Erythroblast (primary cell): ENCODE measurements around the gene DHX38.

Source experiments
- DNase-seq, 2 experiments: peaks; one replicate each; lab custom pipeline; 2025; lab: John Stamatoyannopoulos, UW
- GATA1 ChIP-seq: IDR thresholded peaks from 2 replicates; pipeline ENCODE4 v1.6.1; 2011; ENCODE audit warnings: low read depth, mild to moderate bottlenecking, control low read depth, low read length, moderate library complexity
- POLR2A ChIP-seq: IDR thresholded peaks from 2 replicates; pipeline ENCODE4 v1.6.1; 2011; ENCODE audit warnings: mild to moderate bottlenecking, low read length

The DHX38 gene

DNA sequence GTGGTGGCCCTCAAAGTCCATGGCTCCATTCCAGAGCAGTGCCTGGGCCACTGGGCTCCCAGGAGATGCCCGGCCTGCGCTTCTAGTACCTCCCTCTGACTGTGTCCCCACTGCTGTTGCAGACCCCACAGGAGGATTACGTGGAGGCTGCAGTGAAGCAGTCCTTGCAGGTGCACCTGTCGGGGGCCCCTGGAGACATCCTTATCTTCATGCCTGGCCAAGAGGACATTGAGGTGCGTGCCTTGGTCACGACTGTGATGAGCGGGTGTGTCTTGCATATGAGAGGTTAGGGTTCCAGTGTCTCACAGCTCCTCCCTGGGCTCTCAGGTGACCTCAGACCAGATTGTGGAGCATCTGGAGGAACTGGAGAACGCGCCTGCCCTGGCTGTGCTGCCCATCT, 11.3 kb downstream of the DHX38 start:
- DNase-seq = no peak
- TF ChIP-seq POLR2A = no peak
- no peak for TF ChIP-seq GATA1

DNA sequence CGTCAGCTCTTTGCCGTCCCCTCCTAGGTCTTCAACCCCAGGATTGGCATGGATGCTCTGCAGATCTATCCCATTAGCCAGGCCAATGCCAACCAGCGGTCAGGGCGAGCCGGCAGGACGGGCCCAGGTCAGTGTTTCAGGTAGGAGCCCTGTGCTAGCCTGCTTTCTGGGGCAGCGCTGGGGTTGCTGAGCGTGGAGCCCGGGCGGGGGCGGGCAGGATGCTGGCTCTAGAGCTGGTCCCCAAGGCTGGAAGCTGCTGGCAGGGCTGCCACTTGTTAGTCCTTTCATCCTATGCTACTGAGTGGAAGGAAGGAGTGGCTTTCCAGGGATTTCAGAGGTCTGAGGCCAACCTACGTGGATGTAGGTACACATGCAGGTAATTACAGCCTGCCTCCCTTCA, 12.3 kb downstream of the DHX38 start:
- no peak for DNase-seq
- TF ChIP-seq GATA1 (no peak), POLR2A (no peak)

GRCh38 chr16:72107371-72107770, 13.7 kb downstream of the DHX38 start:
- TF ChIP-seq GATA1 (no peak), POLR2A (no peak)
- no peak for DNase-seq

DNA sequence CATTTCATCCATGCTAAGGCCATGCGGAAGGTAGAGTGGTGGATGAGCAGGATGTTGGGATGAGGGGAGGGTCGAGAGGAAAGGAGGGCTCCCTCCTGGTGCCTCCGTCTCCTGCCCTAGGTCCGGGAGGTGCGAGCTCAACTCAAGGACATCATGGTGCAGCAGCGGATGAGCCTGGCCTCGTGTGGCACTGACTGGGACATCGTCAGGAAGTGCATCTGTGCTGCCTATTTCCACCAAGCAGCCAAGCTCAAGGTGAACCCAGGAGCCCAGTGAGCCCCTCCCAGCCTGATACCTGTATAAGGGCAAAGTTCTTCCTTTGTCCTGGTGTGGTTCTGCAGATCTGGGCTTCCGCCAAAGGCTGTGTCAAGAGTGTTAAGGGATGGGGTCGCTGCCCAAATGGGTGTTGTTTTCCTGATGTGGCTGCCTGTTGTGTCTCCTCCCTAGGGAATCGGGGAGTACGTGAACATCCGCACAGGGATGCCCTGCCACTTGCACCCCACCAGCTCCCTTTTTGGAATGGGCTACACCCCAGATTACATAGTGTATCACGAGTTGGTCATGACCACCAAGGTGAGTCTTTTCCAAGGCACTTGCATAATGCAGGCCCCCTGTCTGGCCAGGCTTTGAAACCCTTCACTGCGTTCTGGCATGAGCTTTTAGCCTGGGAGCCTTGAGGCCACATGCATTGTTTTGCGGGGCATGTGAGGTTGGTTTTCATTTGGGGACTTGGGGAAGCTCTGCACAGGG, 14.9 kb downstream of the DHX38 start:
- no peak for TF ChIP-seq POLR2A
- no peak for TF ChIP-seq GATA1
- no peak for DNase-seq

DNA sequence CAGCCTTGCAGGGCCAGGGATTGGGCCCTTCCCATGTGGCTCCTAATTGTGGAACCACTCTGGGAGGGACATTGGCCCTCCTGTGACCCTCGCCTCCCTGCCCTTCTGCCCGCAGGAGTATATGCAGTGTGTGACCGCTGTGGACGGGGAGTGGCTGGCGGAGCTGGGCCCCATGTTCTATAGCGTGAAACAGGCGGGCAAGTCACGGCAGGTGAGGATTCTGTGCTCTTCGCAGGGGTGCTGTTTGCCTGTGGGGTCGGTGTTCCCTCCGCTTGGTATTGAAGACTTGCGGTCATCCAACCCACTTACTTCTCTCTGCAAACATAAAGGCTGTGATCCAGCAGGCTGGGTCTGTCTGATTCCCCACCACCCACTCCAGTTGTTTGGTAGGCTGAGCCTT, 15.7 kb downstream of the DHX38 start:
- DNase-seq = no peak
- TF ChIP-seq POLR2A (no peak), GATA1 (no peak)

- no peak for DNase-seq
- TF ChIP-seq GATA1 = no peak
- TF ChIP-seq POLR2A = no peak
Measured at GRCh38 chr16:72109966-72110530, 16.4 kb downstream of the DHX38 start.

GRCh38 chr16:72110662-72111615, 17.3 kb downstream of the DHX38 start:
- no peak for TF ChIP-seq GATA1
- no peak for TF ChIP-seq POLR2A
- no peak for DNase-seq

- peak; percentile 22 to 44 for DNase-seq
- no peak for TF ChIP-seq GATA1
- no peak for TF ChIP-seq POLR2A
Measured at GRCh38 chr16:72111657-72112451, 18.2 kb downstream of the DHX38 start.

DNA sequence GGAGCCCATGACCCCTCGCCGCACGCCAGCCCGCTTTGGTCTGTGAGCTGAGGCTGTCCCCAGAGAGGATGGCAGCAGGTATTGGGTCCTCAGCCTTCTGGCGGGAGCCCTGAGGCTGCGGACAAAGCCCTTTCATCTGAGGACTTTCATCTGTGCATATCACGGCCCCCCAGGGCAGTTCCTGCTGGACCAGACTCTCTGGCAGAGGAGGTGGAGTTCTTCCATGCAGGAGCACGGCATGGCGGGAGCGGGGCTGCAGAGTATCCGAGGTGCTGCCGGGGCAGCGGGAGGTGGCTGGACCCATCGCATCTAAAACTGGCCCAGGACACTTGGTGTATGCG, 18.8 kb downstream of the DHX38 start:
- no peak for DNase-seq

DNA sequence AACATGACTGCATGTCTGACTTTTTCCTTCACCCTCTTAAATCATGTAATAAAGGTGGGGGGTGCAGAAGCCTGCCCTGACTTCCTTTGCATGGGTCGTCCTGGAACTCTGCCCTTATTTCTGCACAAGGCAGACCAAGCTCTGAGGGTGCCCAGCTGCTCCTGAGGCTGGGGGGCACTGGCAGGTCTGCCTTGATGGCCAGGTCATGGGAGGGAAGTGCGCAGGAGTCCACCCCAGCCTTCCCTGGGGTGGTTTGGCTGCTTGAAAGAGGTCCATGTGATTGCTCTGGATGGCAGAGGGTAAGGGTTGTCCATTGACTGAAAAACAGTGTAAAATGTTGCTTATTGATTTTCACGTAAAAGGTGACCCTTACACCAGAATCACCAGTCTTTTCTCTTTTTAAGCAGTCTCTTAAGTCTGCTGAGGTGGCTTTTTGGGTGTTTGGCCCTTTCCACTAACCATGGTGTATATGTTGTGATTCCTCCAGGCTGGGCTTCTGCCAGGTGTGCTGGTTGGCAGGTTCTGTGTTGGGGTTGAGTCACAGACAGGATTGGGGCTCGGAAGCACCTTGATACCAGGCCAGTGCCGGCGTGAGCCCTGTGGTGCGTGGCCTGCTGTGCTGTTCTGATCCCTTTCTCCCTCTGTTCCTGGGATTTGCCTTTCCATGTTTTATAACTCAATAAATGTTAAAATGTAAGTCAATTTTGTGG, 19.4 kb downstream of the DHX38 start:
- TF ChIP-seq GATA1 (no peak), POLR2A (no peak)
- no peak for DNase-seq

More for the DNA sequence above, 18.8 kb downstream of the DHX38 start:
- TF ChIP-seq GATA1 = no peak
- no peak for TF ChIP-seq POLR2A

DNA sequence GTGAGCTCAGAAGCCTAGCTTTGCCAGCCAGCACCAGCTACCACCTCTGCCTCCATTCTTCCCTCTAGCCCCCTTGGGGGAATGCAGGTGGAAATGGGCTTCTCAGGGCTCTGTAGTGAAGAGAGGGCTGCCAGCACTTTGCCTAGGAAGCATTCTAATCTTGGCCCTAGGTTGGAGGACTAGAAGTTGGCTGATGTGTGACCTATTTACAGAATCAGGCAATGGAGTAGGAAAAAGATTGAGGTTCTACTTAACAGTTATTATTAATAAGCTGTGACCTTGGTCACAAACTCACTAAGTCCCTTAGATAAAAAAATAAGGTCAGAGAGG, 19.9 kb downstream of the DHX38 start:
- no peak for TF ChIP-seq GATA1
- TF ChIP-seq POLR2A = no peak
- no peak for DNase-seq

DNA sequence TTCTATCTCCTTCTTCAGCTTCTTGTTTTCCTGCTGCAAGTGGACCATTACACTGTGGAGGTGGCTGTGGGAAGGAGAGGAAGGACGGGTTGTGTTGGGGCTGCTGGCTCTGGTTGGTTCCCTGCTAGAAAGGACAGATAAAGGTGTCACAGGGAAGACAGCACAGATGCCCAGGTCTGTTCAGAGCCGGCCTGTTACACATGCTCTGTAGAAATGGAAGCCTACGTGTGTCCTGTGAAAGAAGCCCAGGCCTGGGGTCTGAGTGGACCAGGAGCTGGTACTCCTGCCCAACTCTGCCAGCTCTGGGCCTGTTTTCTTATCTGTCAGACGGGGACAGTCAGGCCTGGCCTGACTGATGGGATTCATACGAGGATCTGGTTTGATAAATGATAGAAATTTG, 26.4 kb downstream of the DHX38 start:
- TF ChIP-seq POLR2A (no peak), GATA1 (no peak)
- DNase-seq = no peak

DNA sequence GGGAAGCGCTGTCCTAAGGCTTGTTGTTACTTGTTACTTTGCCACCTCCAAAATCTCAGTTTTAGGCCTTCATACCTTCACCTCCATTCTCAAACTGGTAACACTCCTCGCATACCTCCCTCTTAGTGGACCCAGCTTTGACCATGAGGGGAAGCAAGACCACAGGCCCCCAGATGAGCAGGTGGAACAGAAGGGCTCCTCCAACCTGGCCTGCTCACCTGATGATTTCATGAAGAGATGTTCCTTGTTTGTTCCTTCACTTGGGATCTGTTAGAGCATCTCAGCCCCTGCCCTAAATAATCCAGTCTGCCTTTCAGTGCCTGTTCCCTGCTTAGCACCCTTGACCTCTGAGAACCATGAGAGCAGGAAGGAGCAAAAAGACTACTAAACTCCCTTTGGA, 28.7 kb downstream of the DHX38 start:
- no peak for DNase-seq
- no peak for TF ChIP-seq GATA1
- TF ChIP-seq POLR2A = no peak
